HG02885 (cell line): ENCODE measurements around the gene EFNB1.
"Not testable (repeated sequence)": the region's sequence is repeated elsewhere in the genome, so short reads cannot be mapped to it uniquely, and the experiment has no call there.

Experiments used
- ATAC-seq: cut with Tn5 transposase; IDR thresholded peaks from one replicate; pipeline ENCODE4 v1.9.1; 2021; ENCODE audit warnings: mild to moderate bottlenecking; ENCODE audit not compliant: unreplicated experiment, poor library complexity

EFNB1 gene

GRCh38 chrX:68828740-68829581, at the start of gene EFNB1:
Gene EFNB1, plus strand, starts transcription at chrX:68829021. Its CDS starts 756 bp downstream, at chrX:68829777.
- peak; percentile 91 for ATAC-seq

DNA sequence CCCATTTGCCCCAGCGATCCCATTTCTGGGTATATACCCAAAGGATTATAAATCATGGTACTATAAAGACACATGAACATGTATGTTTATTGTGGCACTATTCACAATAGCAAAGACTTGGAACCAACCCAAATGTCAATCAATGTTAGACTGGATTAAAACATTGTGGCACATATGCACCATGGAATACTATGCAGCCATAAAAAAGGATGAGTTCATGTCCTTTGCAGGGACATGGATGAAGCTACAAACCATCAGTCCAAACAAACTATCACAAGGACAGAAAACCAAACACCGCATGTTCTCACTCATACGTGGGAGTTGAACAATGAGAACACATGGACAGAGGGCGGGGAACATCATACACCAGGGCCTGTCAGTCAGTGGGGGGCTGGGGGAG, 47.5 kb upstream of the EFNB1 start:
- not testable (repeated sequence) for ATAC-seq

- ATAC-seq, result no peak
Observed at GRCh38 chrX:68784816-68785215, 44.0 kb upstream of the EFNB1 start.

DNA sequence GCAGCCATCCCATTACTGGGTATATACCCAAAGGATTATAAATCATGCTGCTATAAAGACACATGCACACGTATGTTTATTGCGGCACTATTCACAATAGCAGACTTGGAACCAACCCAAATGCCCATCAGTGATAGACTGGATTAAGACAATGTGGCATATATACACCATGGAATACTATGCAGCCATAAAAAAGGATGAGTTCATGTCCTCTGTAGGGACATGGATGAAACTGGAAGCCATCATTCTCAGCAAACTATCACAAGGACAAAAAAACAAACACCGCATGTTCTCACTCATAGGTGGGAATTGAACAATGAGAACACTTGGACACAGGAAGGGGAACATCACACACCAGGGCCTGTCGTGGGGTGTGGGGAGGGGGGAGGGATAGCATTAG, 42.2 kb upstream of the EFNB1 start:
- not testable (repeated sequence) for ATAC-seq

- no peak for ATAC-seq
Observed at GRCh38 chrX:68789966-68790365, 38.9 kb upstream of the EFNB1 start.

DNA sequence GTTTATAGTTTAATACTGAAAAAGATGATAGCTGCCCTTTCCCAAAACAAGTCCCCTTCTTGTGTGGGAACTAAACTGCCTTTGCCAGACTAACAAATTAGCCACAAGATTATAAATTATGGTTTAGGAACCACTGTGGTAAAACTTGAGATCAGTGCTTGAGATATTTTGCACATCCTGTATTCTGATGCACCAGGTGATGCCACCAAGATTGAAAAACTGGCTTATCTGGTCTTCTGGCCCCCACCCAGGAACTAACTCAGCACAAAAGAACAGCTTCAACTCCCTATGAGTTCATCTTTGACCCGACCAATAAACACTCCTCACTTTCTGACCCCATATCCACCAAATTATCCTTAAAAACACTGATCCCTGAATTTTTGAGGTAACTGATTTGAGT, 36.7 kb upstream of the EFNB1 start:
- no peak for ATAC-seq

DNA sequence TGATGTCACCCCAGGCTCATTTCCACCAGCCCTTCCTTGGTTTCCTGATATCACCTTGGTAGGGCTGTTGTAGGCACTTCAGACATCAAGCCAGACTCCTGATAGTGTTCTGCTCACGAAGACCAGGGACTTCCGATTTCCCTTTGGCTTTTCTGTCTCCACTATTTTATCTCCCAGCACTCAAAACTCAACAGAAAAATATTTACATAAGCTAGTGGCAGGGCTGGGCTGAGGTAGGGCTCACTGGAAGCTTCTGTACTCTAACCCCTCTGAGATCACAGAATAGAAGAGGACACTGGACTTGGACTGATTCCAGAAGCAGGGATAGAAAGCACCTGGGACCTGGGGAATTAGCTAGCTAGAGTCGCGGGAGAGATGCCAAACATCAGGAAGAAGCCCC, 34.4 kb upstream of the EFNB1 start:
- no peak for ATAC-seq

DNA sequence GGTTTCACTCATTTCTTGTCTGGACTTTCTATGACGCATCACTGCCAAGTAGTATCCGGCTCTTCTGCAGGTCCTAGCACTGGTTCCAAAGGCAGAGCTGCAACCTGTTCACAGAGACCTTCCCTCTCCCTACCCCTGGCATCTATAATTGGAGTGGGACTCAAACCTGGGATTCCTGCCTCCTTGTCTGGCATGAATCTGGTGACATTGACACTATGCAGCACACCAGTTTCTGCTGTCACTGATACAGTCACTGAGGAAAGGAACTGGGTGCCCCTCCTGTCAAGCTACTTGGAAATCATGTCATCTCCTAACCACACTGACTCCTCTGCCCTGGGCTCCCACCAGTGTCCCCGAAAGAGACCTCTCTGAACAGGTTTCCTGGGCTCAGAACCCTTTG, 33.1 kb upstream of the EFNB1 start:
- ATAC-seq, result no peak

DNA sequence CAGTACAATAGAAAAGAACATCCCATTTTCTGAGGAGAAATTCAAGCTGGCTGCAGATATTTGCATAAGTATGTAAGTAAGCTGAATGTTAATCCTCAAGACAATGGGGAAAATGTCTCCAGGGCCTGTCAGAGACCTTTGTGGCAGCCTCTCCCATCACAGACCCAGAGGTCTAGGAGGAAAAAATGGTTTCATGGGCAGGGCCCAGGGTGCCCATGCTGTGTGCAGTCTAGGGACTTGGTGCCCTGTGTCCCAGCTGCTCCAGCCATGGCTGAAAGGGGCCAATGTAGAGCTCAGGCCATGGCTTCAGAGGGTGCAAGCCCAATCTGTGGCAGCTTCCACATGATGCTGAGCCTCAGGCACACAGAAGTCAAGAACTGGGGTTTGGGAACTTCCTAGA, 30.4 kb upstream of the EFNB1 start:
- not testable (repeated sequence) for ATAC-seq

- no peak for ATAC-seq
Observed at GRCh38 chrX:68801737-68802290, 27.0 kb upstream of the EFNB1 start.

GRCh38 chrX:68807818-68808217, 21.0 kb upstream of the EFNB1 start:
- ATAC-seq, result no peak

GRCh38 chrX:68808686-68809357, 20.0 kb upstream of the EFNB1 start:
- no peak for ATAC-seq

GRCh38 chrX:68820476-68821110, 8.2 kb upstream of the EFNB1 start:
- no peak for ATAC-seq

GRCh38 chrX:68821616-68822015, 7.2 kb upstream of the EFNB1 start:
- ATAC-seq, result no peak

DNA sequence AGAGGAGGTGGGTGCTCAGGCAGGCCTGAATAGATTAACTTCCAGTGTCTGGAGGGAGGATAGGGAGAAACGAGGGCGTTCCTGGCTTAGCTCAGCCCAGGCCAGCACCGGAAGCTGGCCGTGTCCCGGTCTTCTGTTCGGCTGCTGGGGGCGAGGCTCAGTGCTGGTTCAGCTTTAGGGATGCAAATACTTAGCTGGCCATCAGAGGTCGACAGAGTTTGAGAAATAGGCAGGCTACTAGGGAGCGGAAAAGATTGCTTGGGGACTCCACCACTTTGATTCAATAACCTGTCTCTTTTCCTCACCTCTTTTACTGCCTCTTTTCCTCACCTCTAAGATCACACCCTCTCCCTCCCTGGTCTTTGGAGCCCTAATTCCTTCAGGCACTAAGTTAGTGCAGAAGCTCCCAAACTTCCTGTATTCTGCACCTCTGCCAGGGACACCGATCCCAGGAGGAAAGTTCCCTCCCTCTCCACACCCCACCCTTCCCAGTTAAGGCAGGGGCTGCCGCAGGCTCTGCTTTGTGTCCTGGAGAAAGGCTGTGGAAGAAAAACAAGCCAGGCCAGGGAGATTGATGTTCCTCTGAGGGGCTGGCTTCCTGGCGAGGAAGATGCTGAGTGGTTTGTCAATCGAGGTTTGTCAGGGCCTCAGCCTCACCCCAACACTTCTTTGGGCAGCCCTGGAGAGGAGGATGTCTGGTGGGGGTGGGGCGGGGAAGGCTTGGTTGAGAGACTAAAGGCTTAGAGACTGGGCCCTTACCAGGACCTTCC, 6.0 kb upstream of the EFNB1 start:
- peak; percentile 69 for ATAC-seq

GRCh38 chrX:68823413-68824151, 5.2 kb upstream of the EFNB1 start:
- ATAC-seq, result no peak

DNA sequence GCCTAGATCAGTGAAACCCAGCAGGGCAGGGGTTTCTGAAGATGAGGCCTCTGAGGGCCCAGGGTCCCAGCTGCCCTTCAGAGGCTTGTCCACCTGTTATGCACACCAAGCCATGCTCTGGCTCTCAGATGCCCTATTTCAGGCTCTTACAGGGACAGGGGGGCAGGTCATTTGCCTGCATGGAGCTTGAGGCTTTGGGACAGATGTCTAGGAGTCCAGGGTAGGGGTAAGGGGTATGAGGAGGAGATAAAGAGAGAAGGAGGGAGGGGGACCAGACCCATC, 4.7 kb upstream of the EFNB1 start:
- no peak for ATAC-seq

DNA sequence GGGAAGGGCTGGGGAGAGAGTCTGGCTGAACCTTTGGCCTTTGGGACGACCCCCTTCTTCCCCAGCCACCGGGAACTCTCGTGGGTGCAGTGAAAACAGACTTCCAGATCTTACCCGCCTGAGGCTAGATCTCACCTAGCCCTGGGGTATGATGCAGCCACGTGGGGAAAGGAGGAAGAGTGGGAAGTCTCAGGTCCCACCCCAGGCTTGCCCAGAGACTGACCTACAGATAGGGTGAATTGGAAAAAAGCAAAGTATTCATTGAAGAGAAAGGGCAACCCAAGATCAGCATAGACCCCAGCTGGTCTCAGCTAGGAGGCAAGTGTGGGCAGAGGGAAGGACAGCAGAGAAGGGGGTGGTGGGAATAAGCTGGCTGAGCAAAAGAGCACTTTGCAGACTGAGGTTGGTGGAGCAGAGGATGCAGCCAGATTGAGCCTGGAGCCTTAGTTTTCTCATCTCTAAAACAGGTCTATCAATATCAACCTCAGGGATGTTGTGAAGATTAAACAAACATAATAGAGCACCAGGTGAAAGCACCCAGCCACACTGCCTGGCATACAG, 4.2 kb upstream of the EFNB1 start:
- ATAC-seq, result no peak

GRCh38 chrX:68826113-68826980, 2.5 kb upstream of the EFNB1 start:
- no peak for ATAC-seq
